GM23248 (cell line): ENCODE data around the gene CPSF4L. TPM values are rescaled to one million over a fixed set of nuclear protein-coding genes. Genes with fewer than 3 reads are reported as not detected.

Experiments used
- DNase-seq: peaks from one replicate; pipeline ENCODE4 v3.0.0-alpha.2; 2015
- H2AFZ ChIP-seq: fragments of 200-600 bp; sonication (generic); 2 replicates; pipeline ENCODE4 v1.6.1; 2016; ENCODE audit warnings: antibody characterized with exemption
- H3F3A ChIP-seq: fragments of 200-600 bp; sonication (generic); 2 replicates; pipeline ENCODE4 v1.6.1; 2016; ENCODE audit warnings: mild to moderate bottlenecking, antibody characterized with exemption, mixed run types; ENCODE audit not compliant: insufficient read depth
- H3K27ac ChIP-seq: fragments of 200-600 bp; sonication (generic); 2 replicates; pipeline ENCODE4 v1.5.1; 2016; ENCODE audit warnings: mild to moderate bottlenecking
- H3K27me3 ChIP-seq: fragments of 200-600 bp; sonication (generic); replicated peaks from 2 replicates; pipeline ENCODE4 v1.6.1; 2016; ENCODE audit warnings: mild to moderate bottlenecking; ENCODE audit not compliant: insufficient read depth
- H3K36me3 ChIP-seq: fragments of 200-600 bp; sonication (generic); 2 replicates; pipeline ENCODE4 v1.6.1; 2016; ENCODE audit warnings: low read depth, mild to moderate bottlenecking
- H3K4me1 ChIP-seq: fragments of 200-600 bp; sonication (generic); 2 replicates; pipeline ENCODE4 v1.6.1; 2016; ENCODE audit warnings: mild to moderate bottlenecking; ENCODE audit not compliant: insufficient read depth
- H3K4me2 ChIP-seq: fragments of 200-600 bp; sonication (generic); one replicate; pipeline ENCODE4 v1.6.1; 2016; ENCODE audit warnings: mild to moderate bottlenecking; ENCODE audit not compliant: unreplicated experiment
- H3K4me3 ChIP-seq: fragments of 200-600 bp; sonication (generic); 2 replicates; pipeline ENCODE4 v1.5.1; 2016; ENCODE audit warnings: mild to moderate bottlenecking
- H3K79me2 ChIP-seq: fragments of 200-600 bp; sonication (generic); 2 replicates; pipeline ENCODE4 v1.6.1; 2016; ENCODE audit warnings: mild to moderate bottlenecking; ENCODE audit not compliant: insufficient read depth
- H3K9ac ChIP-seq: fragments of 200-600 bp; sonication (generic); 2 replicates; pipeline ENCODE4 v1.6.1; 2016; ENCODE audit warnings: mild to moderate bottlenecking
- H3K9me2 ChIP-seq: fragments of 200-600 bp; sonication (generic); 2 replicates; pipeline ENCODE4 v1.6.1; 2016; ENCODE audit warnings: mixed run types, mild to moderate bottlenecking, moderate library complexity; ENCODE audit not compliant: insufficient read depth
- H3K9me3 ChIP-seq: fragments of 200-600 bp; sonication (generic); one replicate; pipeline ENCODE4 v1.6.1; 2017; ENCODE audit warnings: low read depth
- H4K20me1 ChIP-seq: fragments of 200-600 bp; sonication (generic); 2 replicates; pipeline ENCODE4 v1.6.0; 2016; ENCODE audit not compliant: insufficient read depth
- EZH2 ChIP-seq: fragments of 200-600 bp; sonication (generic); IDR thresholded peaks from 2 replicates; pipeline ENCODE4 v1.6.1; 2018; ENCODE audit warnings: antibody characterized with exemption, mild to moderate bottlenecking; ENCODE audit not compliant: insufficient read depth, poor library complexity, severe bottlenecking
- EZH2phosphoT487 ChIP-seq: fragments of 200-600 bp; sonication (generic); IDR thresholded peaks from 2 replicates; pipeline ENCODE4 v1.6.1; 2018; ENCODE audit warnings: antibody characterized with exemption, moderate library complexity, mild to moderate bottlenecking, low read depth; ENCODE audit not compliant: insufficient read depth
- WGBS, 2 experiments: methylation state at CpG; one replicate each; pipeline ENCODE4 v1.1.6; 2015 to 2017; ENCODE audit warnings: low lambda C conversion rate in 2 of 2, low coverage in 1 of 2; ENCODE audit errors: missing lambda C conversion rate in 2 of 2; 5-methylcytosine and 5-hydroxymethylcytosine counted together
- in situ Hi-C: fragments of 300-500 bp; cut with MboI; formaldehyde crosslinking; loops from 2 replicates; pipeline ENCODE4 v1.15.0; 2020
- polyA plus RNA-seq: library from polyadenylated mRNA; unstranded; fragments of >200 nt; fragmentation: Nextera tagmentation; extraction: Ambion mirVana; gene quantifications from 2 replicates; pipeline ENCODE4 v1.2.1, GENCODE V29; 2016
- total RNA-seq: library from RNA; depleted of rRNA; stranded (reverse); fragments of >200 nt; shearing (Covaris generic); gene quantifications from 2 replicates; pipeline ENCODE4 v1.2.3, GENCODE V29; 2014

CPSF4L gene
- total and polyA plus RNA-seq, 2 experiments from 2014 or later = not detected

DNA sequence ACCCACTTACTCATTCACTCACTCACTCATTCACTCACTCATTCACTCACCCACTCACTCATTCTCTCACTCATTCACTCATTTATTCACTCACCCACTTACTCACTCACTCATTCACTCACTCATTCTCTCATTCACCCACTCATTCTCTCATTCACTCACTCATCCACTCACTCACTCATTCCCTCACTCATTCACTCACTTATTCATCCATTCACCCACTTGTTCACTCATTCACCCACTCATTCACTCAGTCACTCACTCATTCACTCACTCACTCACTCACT is 7.6 kb upstream of the CPSF4L start:
- Histone ChIP-seq H3K4me1 (no peaks in the 10 kb centered on the region), H3K9me2 (no peaks in the 10 kb centered on the region), H3K27me3 (no peaks in the 10 kb centered on the region), H3K9ac (no peak overlapping the region), H2AFZ (no peak overlapping the region), H3K79me2 (no peaks in the 10 kb centered on the region), H3F3A (no peaks in the 10 kb centered on the region), H3K36me3 (no peaks in the 10 kb centered on the region), H3K4me3 (no peak overlapping the region), H3K4me2 (no peak overlapping the region), H3K27ac (no peak overlapping the region), H4K20me1 (no peaks in the 10 kb centered on the region), H3K9me3 (no peaks in the 10 kb centered on the region)
- TF ChIP-seq EZH2 (no peak), EZH2phosphoT487 (no peak)
- in situ Hi-C loops = no loop called here
- no peak for DNase-seq

DNA sequence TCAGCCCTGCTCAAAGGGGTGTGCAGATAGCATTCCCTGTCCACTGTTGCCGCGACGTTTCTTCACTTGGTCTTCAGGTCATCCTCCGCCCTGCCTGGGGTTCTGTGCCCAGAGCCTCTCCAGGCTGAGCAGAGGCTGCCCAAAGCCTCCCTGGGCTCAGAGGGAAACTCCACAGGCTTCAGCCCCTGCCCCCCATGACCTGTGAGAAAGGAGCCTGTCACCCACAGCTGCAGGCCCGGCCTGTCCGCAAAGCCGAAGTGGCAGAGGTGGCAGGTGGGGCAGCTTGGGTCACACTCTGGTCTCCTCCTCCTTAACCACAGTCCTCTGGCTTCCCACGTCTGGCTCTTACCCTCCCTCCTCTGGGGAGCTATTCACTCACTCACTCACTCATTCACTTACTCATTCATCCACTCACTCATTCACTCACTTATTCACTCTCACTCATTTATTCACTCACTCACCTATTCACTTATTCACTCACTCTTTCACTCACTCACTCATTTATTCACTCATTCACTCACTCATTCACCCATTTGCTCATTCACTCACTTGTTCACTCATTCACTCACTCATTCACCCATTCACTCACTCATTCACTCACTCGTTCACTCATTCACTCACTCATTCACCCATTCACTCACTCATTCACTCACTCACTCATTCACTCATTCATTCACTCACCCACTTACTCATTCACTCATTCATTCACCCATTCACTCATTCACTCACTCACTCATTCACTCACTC is 7.1 kb upstream of the CPSF4L start:
- Histone ChIP-seq H2AFZ (no peak overlapping the region), H3K79me2 (no peaks in the 10 kb centered on the region)
- in situ Hi-C loops = no loop called here

DNA sequence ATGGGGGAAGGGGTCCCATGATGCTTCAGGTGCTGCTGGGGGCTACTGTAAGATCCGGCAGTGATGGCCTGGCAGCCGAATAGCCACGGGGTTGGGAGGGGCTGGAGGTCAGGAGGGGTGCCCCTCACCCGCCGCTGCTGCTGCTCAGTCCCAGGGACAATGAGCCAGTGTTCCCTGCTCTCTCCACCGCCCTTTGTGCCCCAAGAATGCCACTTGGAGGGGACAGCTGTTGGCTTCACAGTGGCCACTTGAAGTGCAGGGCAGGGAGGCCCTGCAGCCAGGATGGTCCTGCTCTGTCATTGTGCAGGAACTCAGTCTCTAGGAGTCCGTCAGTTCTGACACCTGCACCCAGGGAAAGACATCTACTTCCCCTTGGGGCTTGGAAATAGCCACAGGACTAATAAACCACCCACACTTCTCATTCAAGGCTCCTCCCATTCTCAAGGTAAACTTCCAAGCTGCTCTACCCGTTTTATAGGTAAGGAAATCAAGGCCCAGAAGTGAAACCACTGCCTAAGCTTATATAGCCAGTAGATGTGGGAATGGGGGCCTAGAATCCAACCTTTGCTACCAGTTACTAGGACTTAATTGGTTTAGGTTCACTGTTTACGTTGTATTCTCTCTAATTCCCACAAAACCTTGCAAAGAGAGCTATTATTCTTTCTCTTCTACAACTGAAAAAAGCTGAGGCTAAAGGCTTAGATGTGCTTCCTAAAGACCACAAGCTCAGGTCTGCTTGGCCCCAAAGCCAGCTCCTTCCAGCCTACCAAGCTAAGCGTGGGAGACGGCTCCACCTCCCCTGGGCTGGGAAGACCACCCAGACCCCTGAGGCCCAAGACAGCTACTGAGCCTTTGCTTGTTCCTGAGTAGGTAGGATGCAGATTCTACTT is 6.2 kb upstream of the CPSF4L start:
- DNase-seq = no peak
- in situ Hi-C loops = no loop called here
- TF ChIP-seq EZH2 (no peak), EZH2phosphoT487 (no peak)
- H3K27me3 ChIP-seq = no peaks in the 10 kb centered on the region
- no peak overlapping the region for H3K4me3 ChIP-seq
- no peak overlapping the region for H2AFZ ChIP-seq
- no peaks in the 10 kb centered on the region for H4K20me1 ChIP-seq
- WGBS, 2 experiments = 85 to 90% methylated on average over 11 of the region's 11 CpGs
- H3K79me2 ChIP-seq = no peaks in the 10 kb centered on the region
- H3F3A ChIP-seq = no peaks in the 10 kb centered on the region
- no peak overlapping the region for H3K4me2 ChIP-seq
- H3K36me3 ChIP-seq = no peaks in the 10 kb centered on the region
- H3K9ac ChIP-seq = no peak overlapping the region
- no peaks in the 10 kb centered on the region for H3K4me1 ChIP-seq
- H3K27ac ChIP-seq = no peak overlapping the region
- no peaks in the 10 kb centered on the region for H3K9me3 ChIP-seq
- H3K9me2 ChIP-seq = no peaks in the 10 kb centered on the region

More for the DNA sequence above, 7.1 kb upstream of the CPSF4L start:
- Histone ChIP-seq H3K4me3 (no peak overlapping the region), H3K9ac (no peak overlapping the region), H3K36me3 (no peaks in the 10 kb centered on the region), H3F3A (no peaks in the 10 kb centered on the region), H3K27me3 (no peaks in the 10 kb centered on the region), H3K27ac (no peak overlapping the region), H3K4me1 (no peaks in the 10 kb centered on the region), H3K4me2 (no peak overlapping the region), H3K9me2 (no peaks in the 10 kb centered on the region), H3K9me3 (no peaks in the 10 kb centered on the region), H4K20me1 (no peaks in the 10 kb centered on the region)
- 87 to 97% methylated on average over 8 to 9 of the region's 9 CpGs for WGBS, 2 experiments
- no peak for DNase-seq
- TF ChIP-seq EZH2 = no peak
- TF ChIP-seq EZH2phosphoT487 = no peak

DNA sequence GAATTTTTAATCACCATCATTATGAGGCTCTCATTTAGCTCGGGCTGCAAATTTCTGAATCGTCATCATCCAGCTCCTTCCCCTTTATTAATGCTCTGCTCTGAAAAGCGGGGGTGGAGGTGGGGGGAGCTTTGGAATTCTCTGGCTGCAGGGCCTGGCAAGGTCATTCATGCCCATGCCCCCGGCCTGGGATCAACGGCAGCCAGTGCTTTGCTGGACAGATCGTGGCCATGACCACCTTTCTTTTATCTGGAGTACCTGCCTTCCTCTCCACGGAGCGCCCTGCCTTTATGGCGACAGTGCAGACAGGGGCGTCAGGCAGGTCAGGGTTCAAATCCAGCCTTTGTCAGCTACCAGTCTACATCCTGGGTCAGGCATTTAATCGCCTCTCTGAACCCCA is 5.1 kb upstream of the CPSF4L start:
- Histone ChIP-seq H3K9me3 (no peaks in the 10 kb centered on the region), H3K79me2 (no peaks in the 10 kb centered on the region), H3K4me2 (no peak overlapping the region), H3F3A (no peaks in the 10 kb centered on the region), H3K9ac (no peak overlapping the region), H2AFZ (no peak overlapping the region), H3K4me3 (no peak overlapping the region), H3K27ac (no peak overlapping the region), H3K27me3 (no peaks in the 10 kb centered on the region), H3K4me1 (no peaks in the 10 kb centered on the region), H4K20me1 (no peaks in the 10 kb centered on the region), H3K9me2 (no peaks in the 10 kb centered on the region), H3K36me3 (no peaks in the 10 kb centered on the region)
- TF ChIP-seq EZH2phosphoT487 (no peak), EZH2 (no peak)
- 83 to 90% methylated on average over 11 of the region's 11 CpGs for WGBS, 2 experiments
- in situ Hi-C loops = no loop called here
- DNase-seq = no peak
